ENCODE measurements around the gene PIM1. TPM values are rescaled to one million over a fixed set of nuclear protein-coding genes. Genes with fewer than 3 reads are reported as not detected.
"Not testable (repeated sequence)": the region's sequence is repeated elsewhere in the genome, so short reads cannot be mapped to it uniquely, and the experiment has no call there.

PIM1 gene
- total RNA-seq, 1 experiment from 2014 or later = 42.1 TPM

DNA sequence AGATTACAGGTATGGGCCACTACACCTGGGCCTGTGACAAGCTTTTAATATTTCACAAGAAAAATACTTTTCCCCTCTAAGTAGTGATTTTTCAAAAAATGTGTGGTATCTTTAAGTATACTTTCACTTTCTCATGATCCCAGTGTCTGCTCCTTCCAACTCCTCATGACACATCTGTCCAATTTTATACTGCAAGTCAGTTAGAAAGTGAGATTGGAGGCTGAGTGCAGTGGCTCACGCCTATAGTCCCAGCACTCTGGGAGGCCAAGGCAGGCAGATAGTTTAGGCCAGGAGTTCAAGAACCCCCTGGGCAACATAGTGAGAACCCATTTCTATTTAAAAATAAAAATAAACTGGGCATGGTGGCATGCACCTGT, 20.2 kb downstream of the PIM1 start:
- no peaks in the 10 kb centered on the region; the same call in 1 of the 2 replicates for H3K4me1 ChIP-seq (ENCODE audit: control insufficient read depth, insufficient read depth, low read length)
- H3K27me3 ChIP-seq (ENCODE audit: control insufficient read depth, insufficient read depth, low read length) = no peaks in the 10 kb centered on the region
- no peaks in the 10 kb centered on the region for H3K9me3 ChIP-seq (ENCODE audit: control insufficient read depth, insufficient read depth, low read depth, low read length)
- BruUV-seq (replicated peaks) = no TSS peak
- H3K36me3 ChIP-seq (ENCODE audit: control insufficient read depth, insufficient read depth, low read length) = no peaks in the 10 kb centered on the region
- intact Hi-C loops (cut with micrococcal nuclease; ENCODE audit: unreplicated experiment) = no loop called here
- H3K27ac ChIP-seq (ENCODE audit: low read length) = no peak overlapping the region
- TF ChIP-seq POLR2AphosphoS5 (IDR thresholded peaks at IDR 0.05; ENCODE audit: low read depth, low read length) = no peak
- no peak for TF ChIP-seq SIN3A (IDR thresholded peaks at IDR 0.05; ENCODE audit: borderline replicate concordance, insufficient read depth, low read depth, low read length)
- TF ChIP-seq, protein P1, sequence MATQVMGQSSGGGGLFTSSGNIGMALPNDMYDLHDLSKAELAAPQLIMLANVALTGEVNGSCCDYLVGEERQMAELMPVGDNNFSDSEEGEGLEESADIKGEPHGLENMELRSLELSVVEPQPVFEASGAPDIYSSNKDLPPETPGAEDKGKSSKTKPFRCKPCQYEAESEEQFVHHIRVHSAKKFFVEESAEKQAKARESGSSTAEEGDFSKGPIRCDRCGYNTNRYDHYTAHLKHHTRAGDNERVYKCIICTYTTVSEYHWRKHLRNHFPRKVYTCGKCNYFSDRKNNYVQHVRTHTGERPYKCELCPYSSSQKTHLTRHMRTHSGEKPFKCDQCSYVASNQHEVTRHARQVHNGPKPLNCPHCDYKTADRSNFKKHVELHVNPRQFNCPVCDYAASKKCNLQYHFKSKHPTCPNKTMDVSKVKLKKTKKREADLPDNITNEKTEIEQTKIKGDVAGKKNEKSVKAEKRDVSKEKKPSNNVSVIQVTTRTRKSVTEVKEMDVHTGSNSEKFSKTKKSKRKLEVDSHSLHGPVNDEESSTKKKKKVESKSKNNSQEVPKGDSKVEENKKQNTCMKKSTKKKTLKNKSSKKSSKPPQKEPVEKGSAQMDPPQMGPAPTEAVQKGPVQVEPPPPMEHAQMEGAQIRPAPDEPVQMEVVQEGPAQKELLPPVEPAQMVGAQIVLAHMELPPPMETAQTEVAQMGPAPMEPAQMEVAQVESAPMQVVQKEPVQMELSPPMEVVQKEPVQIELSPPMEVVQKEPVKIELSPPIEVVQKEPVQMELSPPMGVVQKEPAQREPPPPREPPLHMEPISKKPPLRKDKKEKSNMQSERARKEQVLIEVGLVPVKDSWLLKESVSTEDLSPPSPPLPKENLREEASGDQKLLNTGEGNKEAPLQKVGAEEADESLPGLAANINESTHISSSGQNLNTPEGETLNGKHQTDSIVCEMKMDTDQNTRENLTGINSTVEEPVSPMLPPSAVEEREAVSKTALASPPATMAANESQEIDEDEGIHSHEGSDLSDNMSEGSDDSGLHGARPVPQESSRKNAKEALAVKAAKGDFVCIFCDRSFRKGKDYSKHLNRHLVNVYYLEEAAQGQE (IDR thresholded peaks at IDR 0.05; ENCODE audit: insufficient read depth in 1 of 2, low read depth in 2 of 2, low read length in 1 of 2) = no peak
- TF ChIP-seq, protein P2, sequence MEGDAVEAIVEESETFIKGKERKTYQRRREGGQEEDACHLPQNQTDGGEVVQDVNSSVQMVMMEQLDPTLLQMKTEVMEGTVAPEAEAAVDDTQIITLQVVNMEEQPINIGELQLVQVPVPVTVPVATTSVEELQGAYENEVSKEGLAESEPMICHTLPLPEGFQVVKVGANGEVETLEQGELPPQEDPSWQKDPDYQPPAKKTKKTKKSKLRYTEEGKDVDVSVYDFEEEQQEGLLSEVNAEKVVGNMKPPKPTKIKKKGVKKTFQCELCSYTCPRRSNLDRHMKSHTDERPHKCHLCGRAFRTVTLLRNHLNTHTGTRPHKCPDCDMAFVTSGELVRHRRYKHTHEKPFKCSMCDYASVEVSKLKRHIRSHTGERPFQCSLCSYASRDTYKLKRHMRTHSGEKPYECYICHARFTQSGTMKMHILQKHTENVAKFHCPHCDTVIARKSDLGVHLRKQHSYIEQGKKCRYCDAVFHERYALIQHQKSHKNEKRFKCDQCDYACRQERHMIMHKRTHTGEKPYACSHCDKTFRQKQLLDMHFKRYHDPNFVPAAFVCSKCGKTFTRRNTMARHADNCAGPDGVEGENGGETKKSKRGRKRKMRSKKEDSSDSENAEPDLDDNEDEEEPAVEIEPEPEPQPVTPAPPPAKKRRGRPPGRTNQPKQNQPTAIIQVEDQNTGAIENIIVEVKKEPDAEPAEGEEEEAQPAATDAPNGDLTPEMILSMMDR (IDR thresholded peaks at IDR 0.05) = no peak
- no peak for TF ChIP-seq TCF7L2 (IDR thresholded peaks at IDR 0.05; ENCODE audit: low read depth, low read length)
- DNase-seq (ENCODE audit: low read depth, low spot score) = no peak
- CTCF ChIA-PET = interaction anchor here (0.6 to 0.8 kb wide), 2 partner anchors 19 to 166 kb away, joined by 3 to 6 read pairs; no protein-coding TSS in a partner anchor
- in situ Hi-C loops (cut with HindIII; ENCODE audit: low pct_unique_long_range_greater_than_20kb, low sequenced_read_pairs) = no loop called here
- POLR2A ChIA-PET = interaction anchor here (0.6 to 0.9 kb wide), 3 partner anchors 30 to 361 kb away, joined by 4 to 12 read pairs (median 10); no protein-coding TSS in a partner anchor
- no peak for ATAC-seq
- no peak overlapping the region for H3K4me3 ChIP-seq (ENCODE audit: low read depth in 2 of 2, low read length in 2 of 2)

DNA sequence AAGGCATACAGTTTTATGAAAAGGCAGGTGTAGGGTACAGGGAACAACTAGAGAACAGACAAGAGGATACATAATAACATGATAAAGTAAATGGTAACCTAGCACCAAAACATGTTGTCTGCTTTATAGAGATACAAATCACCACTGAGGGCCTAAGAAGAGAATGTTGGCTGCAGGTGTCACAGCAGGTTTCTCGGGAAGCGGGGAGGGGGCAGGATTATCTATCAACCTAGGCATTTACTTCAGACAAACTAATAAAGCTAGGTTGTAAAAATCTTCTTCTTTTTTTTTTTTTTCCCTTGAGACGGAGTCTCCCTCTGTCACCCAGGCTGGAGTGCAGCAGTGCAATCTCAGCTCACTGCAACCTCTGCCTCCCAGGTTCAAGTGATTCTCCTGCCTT, 22.7 kb downstream of the PIM1 start:
- Histone ChIP-seq H3K27me3 (ENCODE audit: control insufficient read depth, insufficient read depth, low read length) (no peaks in the 10 kb centered on the region), H3K4me3 (ENCODE audit: low read depth in 2 of 2, low read length in 2 of 2) (no peak overlapping the region), H3K9me3 (ENCODE audit: control insufficient read depth, insufficient read depth, low read depth, low read length) (no peaks in the 10 kb centered on the region), H3K4me1 (ENCODE audit: control insufficient read depth, insufficient read depth, low read length) (no peaks in the 10 kb centered on the region; the same call in 1 of the 2 replicates), H3K27ac (ENCODE audit: low read length) (no peak overlapping the region), H3K36me3 (ENCODE audit: control insufficient read depth, insufficient read depth, low read length) (no peaks in the 10 kb centered on the region)
- ChIA-PET CTCF (no interaction called here), POLR2A (no interaction called here)
- no peak for DNase-seq (ENCODE audit: low read depth, low spot score)
- TF ChIP-seq, protein P1 (IDR thresholded peaks at IDR 0.05; ENCODE audit: insufficient read depth in 1 of 2, low read depth in 2 of 2, low read length in 1 of 2) = no peak
- TF ChIP-seq, protein P2 (IDR thresholded peaks at IDR 0.05) = no peak
- TF ChIP-seq TCF7L2 (IDR thresholded peaks at IDR 0.05; ENCODE audit: low read depth, low read length) = no peak
- TF ChIP-seq POLR2AphosphoS5 (IDR thresholded peaks at IDR 0.05; ENCODE audit: low read depth, low read length) = no peak
- no peak for TF ChIP-seq SIN3A (IDR thresholded peaks at IDR 0.05; ENCODE audit: borderline replicate concordance, insufficient read depth, low read depth, low read length)
- intact Hi-C loops (cut with micrococcal nuclease; ENCODE audit: unreplicated experiment) (no loop called here), in situ Hi-C loops (cut with HindIII; ENCODE audit: low pct_unique_long_range_greater_than_20kb, low sequenced_read_pairs) (no loop called here)
- BruUV-seq (replicated peaks) = no TSS peak
- ATAC-seq = no peak

DNA sequence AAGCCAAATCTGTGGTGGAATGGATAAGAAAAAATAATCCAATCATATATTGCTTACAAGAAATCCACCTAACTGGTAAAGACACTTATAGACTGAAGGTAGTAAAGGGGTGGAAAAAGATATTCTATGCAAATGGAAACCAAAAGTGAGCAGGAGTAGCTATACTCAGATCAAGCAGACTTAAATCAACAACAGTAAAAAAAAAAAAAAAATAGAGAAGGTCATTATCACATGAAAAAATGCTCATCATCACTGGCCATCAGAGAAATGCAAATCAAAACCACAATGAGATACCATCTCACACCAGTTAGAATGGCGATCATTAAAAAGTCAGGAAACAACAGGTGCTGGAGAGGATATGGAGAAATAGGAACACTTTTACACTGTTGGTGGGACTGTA, 24.9 kb downstream of the PIM1 start:
- intact Hi-C loops (cut with micrococcal nuclease; ENCODE audit: unreplicated experiment); BruUV-seq (replicated peaks): not testable (repeated sequence)

More for the DNA sequence above, 24.9 kb downstream of the PIM1 start:
- H3K4me3 ChIP-seq (ENCODE audit: low read depth in 2 of 2, low read length in 2 of 2); ATAC-seq; in situ Hi-C loops (cut with HindIII; ENCODE audit: low pct_unique_long_range_greater_than_20kb, low sequenced_read_pairs); H3K27ac ChIP-seq (ENCODE audit: low read length); H3K4me1 ChIP-seq (ENCODE audit: control insufficient read depth, insufficient read depth, low read length); H3K9me3 ChIP-seq (ENCODE audit: control insufficient read depth, insufficient read depth, low read depth, low read length); DNase-seq (ENCODE audit: low read depth, low spot score); CTCF ChIA-PET; H3K27me3 ChIP-seq (ENCODE audit: control insufficient read depth, insufficient read depth, low read length); H3K36me3 ChIP-seq (ENCODE audit: control insufficient read depth, insufficient read depth, low read length): not testable (repeated sequence)
- POLR2A ChIA-PET = interaction anchor here (0.6 kb wide), 1 partner anchor 447 kb away, joined by 9 read pairs; no protein-coding TSS in a partner anchor
